Activated T-cell treated with anti-CD3 and anti-CD28 coated beads, Interleukin-2, amount 50 U/mL, for 24 hours (primary cell): ENCODE measurements around the gene CFAP100.

Source experiments
- DNase-seq: peaks from one replicate; pipeline ENCODE4 v3.0.0-alpha.2; 2020
- H3K27ac Mint-ChIP-seq: 2 replicates; pipeline ENCODE4 v1.8.0; 2020; ENCODE audit warnings: mild to moderate bottlenecking, mixed read lengths
- H3K27me3 Mint-ChIP-seq: 2 replicates; pipeline ENCODE4 v1.8.0; 2020; ENCODE audit warnings: mixed read lengths
- H3K36me3 Mint-ChIP-seq: 2 replicates; pipeline ENCODE4 v1.8.0; 2020; ENCODE audit warnings: low read depth, mixed read lengths
- H3K4me1 Mint-ChIP-seq: 2 replicates; pipeline ENCODE4 v1.8.0; 2020; ENCODE audit warnings: low read depth, mixed read lengths
- H3K4me3 Mint-ChIP-seq: 2 replicates; pipeline ENCODE4 v1.8.0; 2020; ENCODE audit warnings: mild to moderate bottlenecking, moderate library complexity, mixed read lengths
- H3K9me3 Mint-ChIP-seq: 2 replicates; pipeline ENCODE4 v1.8.0; 2020; ENCODE audit warnings: mixed read lengths

Gene CFAP100

GRCh38 chr3:126416943-126417342 is 22.2 kb downstream of the CFAP100 start:
- peaks cover 44% of the 10 kb centered on the region for H3K27me3 Mint-ChIP-seq
- H3K4me3 Mint-ChIP-seq = no peak overlapping the region
- no peaks in the 10 kb centered on the region for H3K36me3 Mint-ChIP-seq
- H3K9me3 Mint-ChIP-seq = no peaks in the 10 kb centered on the region
- H3K4me1 Mint-ChIP-seq = no peaks in the 10 kb centered on the region
- no peak overlapping the region for H3K27ac Mint-ChIP-seq
- no peak for DNase-seq

- H3K4me1 Mint-ChIP-seq = no peaks in the 10 kb centered on the region
- H3K36me3 Mint-ChIP-seq = no peaks in the 10 kb centered on the region
- H3K27ac Mint-ChIP-seq = no peak overlapping the region
- DNase-seq = no peak
- H3K27me3 Mint-ChIP-seq = peaks cover 40% of the 10 kb centered on the region
- H3K9me3 Mint-ChIP-seq = no peaks in the 10 kb centered on the region
- no peak overlapping the region for H3K4me3 Mint-ChIP-seq
Observed at GRCh38 chr3:126417515-126417914, 22.8 kb downstream of the CFAP100 start.

- no peak overlapping the region for H3K27ac Mint-ChIP-seq
- H3K4me3 Mint-ChIP-seq = no peak overlapping the region
- H3K36me3 Mint-ChIP-seq = no peaks in the 10 kb centered on the region
- DNase-seq = no peak
- H3K9me3 Mint-ChIP-seq = no peaks in the 10 kb centered on the region
- H3K27me3 Mint-ChIP-seq = peaks cover 35% of the 10 kb centered on the region
- H3K4me1 Mint-ChIP-seq = no peaks in the 10 kb centered on the region
Observed at GRCh38 chr3:126417981-126418530, 23.3 kb downstream of the CFAP100 start.

- Mint-ChIP-seq H3K27me3 (peaks cover 32% of the 10 kb centered on the region), H3K36me3 (no peaks in the 10 kb centered on the region), H3K9me3 (no peaks in the 10 kb centered on the region), H3K4me1 (no peaks in the 10 kb centered on the region), H3K4me3 (no peak overlapping the region), H3K27ac (no peak overlapping the region)
- no peak for DNase-seq
Observed at GRCh38 chr3:126418661-126419131, 24.0 kb downstream of the CFAP100 start.

GRCh38 chr3:126419151-126419703 is 24.5 kb downstream of the CFAP100 start:
- Mint-ChIP-seq H3K9me3 (no peaks in the 10 kb centered on the region), H3K4me3 (no peak overlapping the region), H3K4me1 (no peaks in the 10 kb centered on the region), H3K36me3 (no peaks in the 10 kb centered on the region), H3K27me3 (peaks cover 27% of the 10 kb centered on the region), H3K27ac (no peak overlapping the region)
- DNase-seq = no peak

GRCh38 chr3:126419886-126420786 is 25.4 kb downstream of the CFAP100 start:
- peaks cover 7% of the 10 kb centered on the region for H3K36me3 Mint-ChIP-seq
- H3K27me3 Mint-ChIP-seq = peaks cover 18% of the 10 kb centered on the region
- no peak overlapping the region for H3K27ac Mint-ChIP-seq
- DNase-seq = no peak
- no peak overlapping the region for H3K4me3 Mint-ChIP-seq
- H3K9me3 Mint-ChIP-seq = no peaks in the 10 kb centered on the region
- no peaks in the 10 kb centered on the region for H3K4me1 Mint-ChIP-seq

GRCh38 chr3:126421573-126422119 is 26.9 kb downstream of the CFAP100 start:
- DNase-seq = no peak
- H3K4me1 Mint-ChIP-seq = no peaks in the 10 kb centered on the region
- H3K4me3 Mint-ChIP-seq = no peak overlapping the region
- H3K27ac Mint-ChIP-seq = no peak overlapping the region
- peaks cover 5% of the 10 kb centered on the region for H3K27me3 Mint-ChIP-seq
- peaks cover 4% of the 10 kb centered on the region for H3K9me3 Mint-ChIP-seq
- peaks cover 15% of the 10 kb centered on the region for H3K36me3 Mint-ChIP-seq

GRCh38 chr3:126422121-126422520 is 27.4 kb downstream of the CFAP100 start:
- no peak overlapping the region for H3K4me3 Mint-ChIP-seq
- peaks cover 1% of the 10 kb centered on the region for H3K27me3 Mint-ChIP-seq

GRCh38 chr3:126422571-126423091 is 27.9 kb downstream of the CFAP100 start:
- no peak overlapping the region for H3K27ac Mint-ChIP-seq
- no peak overlapping the region for H3K4me3 Mint-ChIP-seq
- DNase-seq = no peak
- no peaks in the 10 kb centered on the region for H3K4me1 Mint-ChIP-seq
- H3K9me3 Mint-ChIP-seq = peaks cover 9% of the 10 kb centered on the region
- H3K27me3 Mint-ChIP-seq = no peaks in the 10 kb centered on the region
- peaks cover 18% of the 10 kb centered on the region for H3K36me3 Mint-ChIP-seq

More at GRCh38 chr3:126422121-126422520, 27.4 kb downstream of the CFAP100 start:
- Mint-ChIP-seq H3K4me1 (no peaks in the 10 kb centered on the region), H3K27ac (no peak overlapping the region), H3K9me3 (peaks cover 9% of the 10 kb centered on the region), H3K36me3 (peaks cover 15% of the 10 kb centered on the region)
- DNase-seq = no peak

- H3K27ac Mint-ChIP-seq = no peak overlapping the region
- H3K27me3 Mint-ChIP-seq = no peaks in the 10 kb centered on the region
- peaks cover 9% of the 10 kb centered on the region for H3K9me3 Mint-ChIP-seq
- no peaks in the 10 kb centered on the region for H3K4me1 Mint-ChIP-seq
- peaks cover 19% of the 10 kb centered on the region for H3K36me3 Mint-ChIP-seq
- no peak for DNase-seq
- H3K4me3 Mint-ChIP-seq = no peak overlapping the region
Observed at GRCh38 chr3:126423191-126424038, 28.7 kb downstream of the CFAP100 start.

- Mint-ChIP-seq H3K4me1 (no peaks in the 10 kb centered on the region), H3K27ac (no peak overlapping the region), H3K27me3 (no peaks in the 10 kb centered on the region), H3K9me3 (peaks cover 9% of the 10 kb centered on the region), H3K4me3 (no peak overlapping the region), H3K36me3 (peaks cover 19% of the 10 kb centered on the region)
- no peak for DNase-seq
Observed at GRCh38 chr3:126424039-126424717, 29.5 kb downstream of the CFAP100 start.

- DNase-seq = no peak
- Mint-ChIP-seq H3K4me1 (no peaks in the 10 kb centered on the region), H3K9me3 (peaks cover 9% of the 10 kb centered on the region), H3K27me3 (no peaks in the 10 kb centered on the region), H3K27ac (no peak overlapping the region), H3K4me3 (no peak overlapping the region), H3K36me3 (peaks cover 19% of the 10 kb centered on the region)
Observed at GRCh38 chr3:126424751-126425150, 30.0 kb downstream of the CFAP100 start.

- DNase-seq = no peak
- H3K36me3 Mint-ChIP-seq = peaks cover 42% of the 10 kb centered on the region
- H3K27ac Mint-ChIP-seq = peak overlapping the region; percentile 60
- no peak overlapping the region for H3K4me3 Mint-ChIP-seq
- peaks cover 8% of the 10 kb centered on the region for H3K9me3 Mint-ChIP-seq
- H3K4me1 Mint-ChIP-seq = peaks cover 8% of the 10 kb centered on the region
- H3K27me3 Mint-ChIP-seq = no peaks in the 10 kb centered on the region
Observed at GRCh38 chr3:126431103-126431534, 36.4 kb downstream of the CFAP100 start.
